Gastrocnemius medialis (tissue), 4 donors: ENCODE results near the gene DOCK8.

Experiments
- POLR2A ChIP-seq, 2 donors: fragments of 450-650 bp; IDR thresholded peaks; one replicate each; pipeline ENCODE4 v1.6.1; 2017; ENCODE audit warnings: antibody characterized with exemption in 2 of 2, mild to moderate bottlenecking in 2 of 2, moderate library complexity in 2 of 2
- TF ChIP-seq, protein P1 (sequence below), 5 experiments: fragments of 450-650 bp in 3 of 5; fragments of 200-600 bp in 2 of 5; sonication (generic) in 2 of 5; IDR thresholded peaks in 4 of 5; conservative IDR thresholded peaks in 1 of 5; 1 replicate in 4 of 5; 2 replicates in 1 of 5; pipeline ENCODE4 v1.5.1; 2016 to 2019; ENCODE audit warnings: antibody characterized with exemption in 5 of 5, mild to moderate bottlenecking in 3 of 5, moderate library complexity in 3 of 5

GRCh38 chr9:444528-444927, 229.9 kb downstream of the DOCK8 start:
- TF ChIP-seq POLR2A (IDR thresholded peaks at IDR 0.05), result no peak
- TF ChIP-seq, protein P1, sequence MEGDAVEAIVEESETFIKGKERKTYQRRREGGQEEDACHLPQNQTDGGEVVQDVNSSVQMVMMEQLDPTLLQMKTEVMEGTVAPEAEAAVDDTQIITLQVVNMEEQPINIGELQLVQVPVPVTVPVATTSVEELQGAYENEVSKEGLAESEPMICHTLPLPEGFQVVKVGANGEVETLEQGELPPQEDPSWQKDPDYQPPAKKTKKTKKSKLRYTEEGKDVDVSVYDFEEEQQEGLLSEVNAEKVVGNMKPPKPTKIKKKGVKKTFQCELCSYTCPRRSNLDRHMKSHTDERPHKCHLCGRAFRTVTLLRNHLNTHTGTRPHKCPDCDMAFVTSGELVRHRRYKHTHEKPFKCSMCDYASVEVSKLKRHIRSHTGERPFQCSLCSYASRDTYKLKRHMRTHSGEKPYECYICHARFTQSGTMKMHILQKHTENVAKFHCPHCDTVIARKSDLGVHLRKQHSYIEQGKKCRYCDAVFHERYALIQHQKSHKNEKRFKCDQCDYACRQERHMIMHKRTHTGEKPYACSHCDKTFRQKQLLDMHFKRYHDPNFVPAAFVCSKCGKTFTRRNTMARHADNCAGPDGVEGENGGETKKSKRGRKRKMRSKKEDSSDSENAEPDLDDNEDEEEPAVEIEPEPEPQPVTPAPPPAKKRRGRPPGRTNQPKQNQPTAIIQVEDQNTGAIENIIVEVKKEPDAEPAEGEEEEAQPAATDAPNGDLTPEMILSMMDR (IDR thresholded peaks at IDR 0.05 in 4 of 5, conservative IDR thresholded peaks at IDR 0.05 in 1 of 5), result no peak
